ENCODE results near the gene MFGE8. TPM values are rescaled to one million over a fixed set of nuclear protein-coding genes. Genes with fewer than 3 reads are reported as not detected.
A peak's percentile ranks its signal among the peaks of the same experiment; 100 is the strongest.

MFGE8 gene
- total RNA-seq, 4 donors from 2014 or later: 50.7 to 186 (median 81.7) TPM

- TF ChIP-seq POLR2A (IDR thresholded peaks at IDR 0.05): no peak
- TF ChIP-seq, protein P1, sequence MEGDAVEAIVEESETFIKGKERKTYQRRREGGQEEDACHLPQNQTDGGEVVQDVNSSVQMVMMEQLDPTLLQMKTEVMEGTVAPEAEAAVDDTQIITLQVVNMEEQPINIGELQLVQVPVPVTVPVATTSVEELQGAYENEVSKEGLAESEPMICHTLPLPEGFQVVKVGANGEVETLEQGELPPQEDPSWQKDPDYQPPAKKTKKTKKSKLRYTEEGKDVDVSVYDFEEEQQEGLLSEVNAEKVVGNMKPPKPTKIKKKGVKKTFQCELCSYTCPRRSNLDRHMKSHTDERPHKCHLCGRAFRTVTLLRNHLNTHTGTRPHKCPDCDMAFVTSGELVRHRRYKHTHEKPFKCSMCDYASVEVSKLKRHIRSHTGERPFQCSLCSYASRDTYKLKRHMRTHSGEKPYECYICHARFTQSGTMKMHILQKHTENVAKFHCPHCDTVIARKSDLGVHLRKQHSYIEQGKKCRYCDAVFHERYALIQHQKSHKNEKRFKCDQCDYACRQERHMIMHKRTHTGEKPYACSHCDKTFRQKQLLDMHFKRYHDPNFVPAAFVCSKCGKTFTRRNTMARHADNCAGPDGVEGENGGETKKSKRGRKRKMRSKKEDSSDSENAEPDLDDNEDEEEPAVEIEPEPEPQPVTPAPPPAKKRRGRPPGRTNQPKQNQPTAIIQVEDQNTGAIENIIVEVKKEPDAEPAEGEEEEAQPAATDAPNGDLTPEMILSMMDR (IDR thresholded peaks at IDR 0.05): peak; percentile 97 to 99 (median 98)
- DNase-seq: peak; percentile 19
- Histone ChIP-seq H3K27me3 (no peaks in the 10 kb centered on the region), H3K4me1 (peaks cover 3 to 41% (median 24%) of the 10 kb centered on the region in 3 donors), H3K27ac (peak overlapping the region in 3 of 4 donors; percentile 33 to 48 (median 39)), H3K4me3 (no peak overlapping the region), H3K9me3 (no peaks in the 10 kb centered on the region), H3K36me3 (peaks cover 20 to 88% (median 34%) of the 10 kb centered on the region in 3 donors)
- intact Hi-C loops (cut with DNase I): loop anchor here (5.0 to 10.0 kb wide), 2 partner anchors 113 to 270 kb away; no protein-coding TSS in a partner anchor
- WGBS, 2 donors: 15 to 29% methylated on average over 9 to 10 of the region's 10 CpGs
These were observed 8.4 kb downstream of the MFGE8 start for GRCh38 chr15:88904624-88905327.

DNA sequence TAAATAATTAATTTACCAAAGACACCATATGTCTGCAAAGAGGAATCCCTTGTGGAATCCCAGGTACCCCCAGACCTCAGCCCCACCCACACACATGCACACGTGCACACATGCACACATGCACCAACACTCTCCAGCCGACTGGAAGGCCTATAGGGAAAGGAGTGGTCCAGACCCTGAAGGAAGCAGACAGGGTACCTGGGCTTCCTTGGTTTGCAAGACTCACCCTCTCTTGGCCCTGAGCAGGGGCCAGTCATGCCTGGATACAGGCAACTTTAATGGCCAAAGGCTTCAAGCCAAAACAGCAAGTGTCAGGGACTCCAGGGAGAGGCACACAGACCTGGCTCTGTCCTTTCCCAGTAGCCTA is 8.9 kb downstream of the MFGE8 start:
- no peaks in the 10 kb centered on the region for H3K9me3 ChIP-seq
- TF ChIP-seq POLR2A (IDR thresholded peaks at IDR 0.05): no peak
- TF ChIP-seq, protein P1 (IDR thresholded peaks at IDR 0.05): no peak
- no peak for DNase-seq
- peaks cover 3 to 36% (median 18%) of the 10 kb centered on the region in 3 donors for H3K4me1 ChIP-seq
- no peaks in the 10 kb centered on the region for H3K27me3 ChIP-seq
- H3K4me3 ChIP-seq: no peak overlapping the region
- peaks cover 20 to 88% (median 34%) of the 10 kb centered on the region in 3 donors for H3K36me3 ChIP-seq
- WGBS, 2 donors: 62 to 67% methylated on average over 2 of the region's 2 CpGs
- intact Hi-C loops (cut with DNase I): loop anchor here (10.0 kb wide), 1 partner anchor 271 kb away; no protein-coding TSS in a partner anchor
- peak overlapping the region in 1 of 4 donors; percentile 39 for H3K27ac ChIP-seq

GRCh38 chr15:88902846-88903245 is 10.3 kb downstream of the MFGE8 start:
- no peak overlapping the region for H3K4me3 ChIP-seq
- TF ChIP-seq, protein P1 (IDR thresholded peaks at IDR 0.05): no peak
- TF ChIP-seq POLR2A (IDR thresholded peaks at IDR 0.05): no peak
- peaks cover 20 to 81% (median 29%) of the 10 kb centered on the region in 3 donors for H3K36me3 ChIP-seq
- H3K4me1 ChIP-seq: peaks cover 4 to 35% (median 19%) of the 10 kb centered on the region in 3 donors
- no peaks in the 10 kb centered on the region for H3K9me3 ChIP-seq
- H3K27ac ChIP-seq: no peak overlapping the region
- DNase-seq: no peak
- 70 to 100% methylated on average over 1 to 2 of the region's 2 CpGs for WGBS, 2 donors
- no peaks in the 10 kb centered on the region for H3K27me3 ChIP-seq
- intact Hi-C loops (cut with DNase I): loop anchor here (10.0 kb wide), 1 partner anchor 272 kb away; no protein-coding TSS in a partner anchor

DNA sequence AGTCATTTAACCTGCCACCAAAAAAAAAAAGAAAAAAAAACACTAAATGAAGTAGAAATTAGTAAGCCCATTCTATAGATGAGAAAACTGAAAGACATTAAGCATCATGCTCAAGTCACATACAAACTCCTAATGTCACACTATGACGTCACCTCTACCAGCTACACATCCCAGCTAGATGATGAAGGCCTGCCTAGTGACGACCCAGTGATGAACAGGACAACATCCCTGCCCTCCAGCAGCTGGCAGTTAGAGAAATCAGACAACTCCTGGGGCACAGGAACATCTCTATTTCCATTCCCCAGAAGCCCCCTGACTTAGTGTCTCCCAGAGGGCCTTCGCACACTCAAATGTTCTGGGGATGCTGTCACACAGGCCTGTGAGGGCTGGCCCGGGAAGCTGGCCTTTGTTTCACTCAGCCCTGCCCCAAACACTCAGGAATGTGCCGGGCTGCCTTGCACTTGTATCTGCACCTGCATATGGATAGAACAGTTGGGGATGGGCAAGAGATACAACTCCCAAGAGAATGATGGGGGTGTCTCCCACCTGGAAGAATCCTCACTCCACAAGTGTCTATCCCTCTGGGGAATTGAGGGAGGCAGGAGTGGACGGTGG is 10.9 kb downstream of the MFGE8 start:
- TF ChIP-seq, protein P1 (IDR thresholded peaks at IDR 0.05): no peak
- TF ChIP-seq POLR2A (IDR thresholded peaks at IDR 0.05): no peak
- no peak overlapping the region for H3K4me3 ChIP-seq
- 61 to 69% methylated on average over 4 to 5 of the region's 6 CpGs for WGBS, 2 donors
- peaks cover 20 to 76% (median 29%) of the 10 kb centered on the region in 3 donors for H3K36me3 ChIP-seq
- H3K9me3 ChIP-seq: no peaks in the 10 kb centered on the region
- no peak overlapping the region for H3K27ac ChIP-seq
- no peaks in the 10 kb centered on the region for H3K27me3 ChIP-seq
- intact Hi-C loops (cut with DNase I): loop anchor here (10.0 kb wide), 1 partner anchor 272 kb away; no protein-coding TSS in a partner anchor
- no peak for DNase-seq
- peaks cover 9 to 35% (median 24%) of the 10 kb centered on the region in 3 donors for H3K4me1 ChIP-seq
